Activated CD4-positive, CD25-positive, alpha-beta regulatory T cell treated with anti-CD3 and anti-CD28 coated beads, Interleukin-2, amount 50 U/mL, for 16 hours (primary cell): ENCODE results near the gene MUC2.

ENCODE experiments used
- DNase-seq: peaks from one replicate; pipeline ENCODE4 v3.0.0-alpha.2; 2020; ENCODE audit warnings: low read depth, low spot score

Gene MUC2

DNA sequence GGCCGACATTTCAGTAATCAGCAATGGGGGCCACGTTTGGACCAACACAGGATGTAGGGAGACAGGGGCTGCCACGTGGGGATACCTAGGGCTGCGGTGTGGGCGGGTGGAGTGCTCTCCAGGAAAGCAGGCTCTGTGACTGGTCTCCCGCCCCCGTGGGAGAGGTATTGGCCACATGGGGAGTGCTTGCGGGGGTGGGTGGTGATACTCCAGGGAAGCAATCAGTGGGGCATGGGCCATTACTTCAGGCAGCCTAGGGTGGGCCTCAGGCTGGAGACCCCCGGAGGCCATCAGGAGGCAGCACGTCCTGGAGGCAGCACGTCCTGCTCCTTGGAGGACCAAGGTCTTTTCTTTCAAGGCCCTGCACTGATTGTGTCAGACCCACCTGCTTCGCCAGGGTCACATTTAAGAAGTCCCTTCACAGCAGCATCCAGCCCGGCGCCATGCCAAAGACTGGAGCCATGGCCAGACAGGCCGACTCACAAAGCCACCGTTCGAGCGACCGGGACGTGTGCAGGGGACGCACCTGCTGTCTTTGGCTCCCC lies 3.0 kb upstream of the MUC2 start:
- DNase-seq = no peak

DNA sequence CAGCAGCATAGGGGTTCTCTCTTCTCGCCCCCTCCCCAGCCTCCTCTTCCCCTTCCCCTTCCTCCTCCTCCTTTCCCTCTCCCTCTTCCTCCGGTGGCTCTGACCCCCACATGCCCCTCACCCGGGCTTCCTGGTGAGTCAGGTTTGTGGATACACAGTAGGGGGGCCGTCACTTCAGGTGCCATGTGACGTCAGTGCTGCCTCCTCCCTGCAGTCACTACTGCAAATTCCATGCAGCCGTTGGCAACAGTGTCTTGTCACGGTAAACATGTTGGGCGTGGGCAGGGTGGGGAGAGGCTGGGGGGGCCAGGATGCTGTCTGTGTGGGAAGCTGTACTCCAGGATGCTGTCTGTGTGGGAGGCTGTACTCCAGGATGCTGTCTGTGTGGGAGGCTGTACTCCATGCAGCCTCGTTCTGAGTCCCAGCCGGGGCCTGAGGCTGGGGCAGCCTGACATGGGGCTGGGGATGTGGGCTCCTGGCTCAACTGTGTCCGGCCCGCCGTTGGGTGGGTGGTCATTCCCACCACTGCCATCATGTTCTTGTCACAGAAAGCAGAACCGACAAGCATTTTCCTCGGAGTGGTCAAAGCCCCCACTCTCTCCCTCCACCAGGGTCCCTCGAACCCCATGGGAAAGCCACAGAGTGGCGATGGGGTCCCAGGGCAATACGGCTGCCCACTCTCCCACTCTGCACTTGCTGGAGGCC lies 2.4 kb upstream of the MUC2 start:
- DNase-seq = no peak

DNA sequence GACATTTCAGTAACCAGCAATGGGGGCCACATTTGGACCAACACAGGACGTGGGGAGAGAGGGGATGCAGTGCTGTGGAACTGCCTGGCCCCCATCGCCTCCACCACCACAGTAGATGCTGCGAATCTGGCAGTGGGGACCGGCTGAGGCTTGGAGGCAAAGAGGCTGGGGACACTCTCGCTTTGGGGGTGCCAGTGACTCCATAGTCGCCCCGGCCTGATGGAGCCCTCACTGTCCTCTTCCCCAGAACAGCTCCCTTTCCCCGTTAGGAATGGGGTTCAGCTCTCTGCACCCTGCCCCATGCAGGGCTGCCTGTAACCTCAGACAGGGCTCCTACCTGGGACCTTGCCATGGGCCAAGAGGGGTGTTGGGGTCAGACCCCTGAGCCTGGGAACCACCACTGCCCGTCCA lies 1.8 kb upstream of the MUC2 start:
- DNase-seq = no peak

GRCh38 chr11:1073261-1073724 lies 1.4 kb upstream of the MUC2 start:
- DNase-seq = no peak

GRCh38 chr11:1073851-1074243 lies 827 bp upstream of the MUC2 start:
- DNase-seq = no peak

- DNase-seq = no peak
These were observed 752 bp downstream of the MUC2 start for GRCh38 chr11:1075341-1075911.

- no peak for DNase-seq
These were observed 1.5 kb downstream of the MUC2 start for GRCh38 chr11:1076061-1076665.

- no peak for DNase-seq
These were observed 2.4 kb downstream of the MUC2 start for GRCh38 chr11:1077033-1077416.

DNA sequence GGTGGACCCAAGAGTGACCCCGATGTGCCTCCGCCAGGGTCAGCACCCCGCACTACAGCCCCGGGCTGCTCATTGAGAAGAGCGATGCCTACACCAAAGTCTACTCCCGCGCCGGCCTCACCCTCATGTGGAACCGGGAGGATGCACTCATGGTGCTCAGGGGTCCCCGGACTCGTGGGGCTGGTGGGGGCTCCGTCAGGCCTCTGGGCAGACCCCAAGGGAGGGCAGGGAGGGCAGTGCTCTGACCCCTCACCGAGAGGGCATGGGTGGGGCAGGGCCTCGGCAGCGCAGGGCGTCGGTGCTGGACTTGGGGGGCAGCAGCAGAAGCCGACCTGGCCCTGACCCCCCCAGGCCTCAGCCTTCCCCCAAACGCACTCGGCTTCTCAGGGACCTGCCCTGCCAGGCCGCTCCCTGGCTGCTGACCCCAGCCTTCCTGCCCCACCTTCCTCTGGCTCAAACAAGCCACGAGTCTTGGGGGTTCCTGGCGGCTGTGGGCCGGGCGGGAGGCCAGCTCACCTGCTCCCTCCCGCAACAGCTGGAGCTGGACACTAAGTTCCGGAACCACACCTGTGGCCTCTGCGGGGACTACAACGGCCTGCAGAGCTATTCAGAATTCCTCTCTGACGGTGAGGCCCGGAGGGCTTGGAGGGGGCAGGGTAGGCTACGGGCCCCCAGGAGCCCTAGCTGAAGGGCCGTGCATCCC lies 2.9 kb downstream of the MUC2 start:
- DNase-seq = no peak

GRCh38 chr11:1078191-1078601 lies 3.5 kb downstream of the MUC2 start:
- no peak for DNase-seq

- DNase-seq = no peak
These were observed 7.1 kb downstream of the MUC2 start for GRCh38 chr11:1081601-1082311.

- no peak for DNase-seq
These were observed 7.7 kb downstream of the MUC2 start for GRCh38 chr11:1082346-1082727.

DNA sequence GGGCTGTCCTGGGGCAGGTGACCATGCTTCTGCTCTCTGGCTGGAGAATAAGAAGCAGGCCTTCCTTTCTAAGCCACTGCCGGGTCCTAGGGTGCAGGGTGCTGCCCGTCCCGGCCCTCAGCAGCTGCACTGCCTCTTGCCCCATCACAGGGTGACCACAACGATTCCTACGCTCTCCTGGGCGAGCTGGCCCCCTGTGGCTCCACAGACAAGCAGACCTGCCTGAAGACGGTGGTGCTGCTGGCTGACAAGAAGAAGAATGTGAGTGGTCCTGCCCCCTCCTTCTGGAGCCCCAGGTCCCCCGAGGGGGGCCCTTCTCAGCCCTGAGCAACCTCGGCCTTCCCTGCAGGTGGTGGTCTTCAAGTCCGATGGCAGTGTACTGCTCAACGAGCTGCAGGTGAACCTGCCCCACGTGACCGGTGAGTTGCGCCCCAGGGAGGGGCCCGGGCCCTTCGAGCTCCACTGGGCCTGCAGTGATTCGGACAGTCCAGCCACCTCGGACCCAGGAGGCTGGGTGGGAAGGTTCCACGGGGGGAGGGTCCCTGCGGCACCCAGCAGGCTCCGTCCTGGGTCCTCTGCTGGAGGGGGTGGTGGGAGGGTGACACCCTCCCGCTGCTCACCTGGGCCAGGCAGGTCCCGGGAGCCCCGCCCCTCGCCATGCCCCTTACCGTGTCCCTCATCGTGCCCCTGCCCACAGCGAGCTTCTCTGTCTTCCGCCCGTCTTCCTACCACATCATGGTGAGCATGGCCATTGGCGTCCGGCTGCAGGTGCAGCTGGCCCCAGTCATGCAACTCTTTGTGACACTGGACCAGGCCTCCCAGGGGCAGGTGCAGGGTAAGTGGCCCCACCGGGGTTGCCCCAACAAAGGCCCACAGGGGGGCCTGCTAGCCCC lies 8.3 kb downstream of the MUC2 start:
- no peak for DNase-seq

DNA sequence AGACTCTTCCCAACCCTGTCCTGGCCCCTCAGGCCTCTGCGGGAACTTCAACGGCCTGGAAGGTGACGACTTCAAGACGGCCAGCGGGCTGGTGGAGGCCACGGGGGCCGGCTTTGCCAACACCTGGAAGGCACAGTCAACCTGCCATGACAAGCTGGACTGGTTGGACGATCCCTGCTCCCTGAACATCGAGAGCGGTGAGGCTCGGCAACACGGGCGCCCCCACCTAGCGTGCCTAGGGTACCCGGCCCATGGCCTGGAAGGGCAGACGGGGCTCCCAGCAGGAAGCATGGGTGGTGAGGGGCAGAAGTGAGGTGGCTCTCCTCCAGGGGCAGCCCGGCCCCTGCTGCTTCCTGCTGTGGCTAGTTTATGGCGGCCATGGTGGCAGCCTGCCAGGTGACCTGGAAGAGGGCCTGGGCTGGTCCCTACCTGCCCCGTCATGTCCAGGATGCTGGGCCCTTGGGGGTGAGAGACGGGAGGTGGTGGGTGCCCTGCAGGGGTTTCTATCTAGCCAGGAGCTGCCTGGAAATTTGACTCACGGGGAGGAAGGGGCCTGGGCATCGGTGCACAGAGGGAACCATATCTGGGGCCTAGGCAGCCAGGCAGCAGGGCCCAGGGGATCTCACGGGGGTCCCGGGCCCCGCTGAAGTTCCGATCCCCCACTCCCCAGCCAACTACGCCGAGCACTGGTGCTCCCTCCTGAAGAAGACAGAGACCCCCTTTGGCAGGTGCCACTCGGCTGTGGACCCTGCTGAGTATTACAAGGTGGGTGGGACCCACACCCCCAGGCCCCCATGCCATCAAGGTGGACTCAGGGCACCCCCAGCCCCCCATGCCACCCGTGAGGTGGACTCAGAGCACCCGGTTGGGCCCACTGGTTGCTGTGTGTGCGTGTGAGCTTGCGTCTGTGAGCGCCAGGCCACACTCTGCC lies 9.2 kb downstream of the MUC2 start:
- no peak for DNase-seq

DNA sequence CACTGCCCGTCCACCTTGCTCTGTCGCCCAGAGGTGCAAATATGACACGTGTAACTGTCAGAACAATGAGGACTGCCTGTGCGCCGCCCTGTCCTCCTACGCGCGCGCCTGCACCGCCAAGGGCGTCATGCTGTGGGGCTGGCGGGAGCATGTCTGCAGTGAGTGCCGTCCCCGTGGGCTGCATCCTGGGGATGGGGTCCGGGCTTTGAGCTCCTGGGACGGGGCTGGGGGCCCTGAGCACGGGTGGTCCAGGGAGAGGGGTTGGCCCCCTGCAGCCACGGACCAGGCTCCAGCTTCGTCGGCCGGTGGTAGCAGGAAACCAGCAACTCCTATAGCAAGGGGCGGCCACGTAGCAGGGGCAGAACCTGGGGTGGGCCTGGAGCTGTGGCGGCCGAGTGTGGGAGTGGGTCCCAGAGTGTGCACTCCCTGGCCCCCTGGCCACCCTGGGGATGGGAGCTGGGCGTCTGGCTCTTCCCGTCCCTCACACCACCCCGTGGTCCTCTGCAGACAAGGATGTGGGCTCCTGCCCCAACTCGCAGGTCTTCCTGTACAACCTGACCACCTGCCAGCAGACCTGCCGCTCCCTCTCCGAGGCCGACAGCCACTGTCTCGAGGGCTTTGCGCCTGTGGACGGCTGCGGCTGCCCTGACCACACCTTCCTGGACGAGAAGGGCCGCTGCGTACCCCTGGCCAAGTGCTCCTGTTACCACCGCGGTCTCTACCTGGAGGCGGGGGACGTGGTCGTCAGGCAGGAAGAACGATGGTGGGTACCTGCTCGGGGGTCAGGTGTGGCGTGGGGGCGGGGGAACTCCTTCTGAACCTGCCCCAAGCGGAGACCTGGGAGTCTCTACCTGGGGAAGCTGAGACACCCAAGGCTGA lies 10.1 kb downstream of the MUC2 start:
- DNase-seq = no peak

DNA sequence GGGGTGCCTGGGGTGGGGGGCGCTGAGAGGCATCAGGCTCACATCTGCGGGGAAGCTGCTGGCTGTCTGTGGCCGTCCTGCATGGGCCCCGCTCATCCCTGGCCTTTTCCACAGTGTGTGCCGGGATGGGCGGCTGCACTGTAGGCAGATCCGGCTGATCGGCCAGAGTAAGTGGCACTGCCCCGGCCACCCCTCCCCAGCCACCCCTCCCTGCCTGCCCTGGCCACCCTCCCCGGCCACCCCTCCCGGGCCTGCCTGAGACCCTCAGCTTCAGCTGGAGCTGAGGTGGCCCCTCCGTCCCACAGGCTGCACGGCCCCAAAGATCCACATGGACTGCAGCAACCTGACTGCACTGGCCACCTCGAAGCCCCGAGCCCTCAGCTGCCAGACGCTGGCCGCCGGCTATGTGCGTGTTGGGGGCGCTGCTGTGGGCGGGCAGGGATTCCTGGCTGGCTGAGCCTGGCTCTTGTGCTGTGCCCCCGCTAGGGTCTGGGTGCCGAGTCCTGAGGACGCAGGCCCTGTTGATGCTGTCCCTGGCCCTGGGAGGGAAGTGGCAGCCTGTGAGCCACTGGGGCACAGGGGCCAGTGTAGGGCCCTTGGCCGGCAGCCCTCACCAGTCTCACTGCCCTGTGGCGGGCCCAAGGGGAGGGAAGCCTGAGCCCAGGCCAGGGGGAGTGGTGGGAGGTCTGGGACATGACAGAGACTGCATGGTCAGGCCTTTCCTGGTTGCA lies 10.9 kb downstream of the MUC2 start:
- DNase-seq = no peak

GRCh38 chr11:1086171-1087102 lies 11.8 kb downstream of the MUC2 start:
- no peak for DNase-seq
